Measurements from ENCODE around the gene PITPNB.

GRCh38 chr22:27839057-27839660 is 79.9 kb downstream of the PITPNB start:
- TF ChIP-seq CTCF (IDR thresholded peaks at IDR 0.05) (no peak), POLR2A (IDR thresholded peaks at IDR 0.05) (no peak)
